Superior temporal gyrus (tissue), 1 donor: ENCODE data around the gene MALL.
A peak's percentile ranks its signal among the peaks of the same experiment; 100 is the strongest.
"Not testable (repeated sequence)": the region's sequence is repeated elsewhere in the genome, so short reads cannot be mapped to it uniquely, and the experiment has no call there.

Source experiments
- DNase-seq: peaks from one replicate; pipeline ENCODE4 v3.0.0-alpha.2; 2016; ENCODE audit errors: extremely low spot score

Gene MALL

DNA sequence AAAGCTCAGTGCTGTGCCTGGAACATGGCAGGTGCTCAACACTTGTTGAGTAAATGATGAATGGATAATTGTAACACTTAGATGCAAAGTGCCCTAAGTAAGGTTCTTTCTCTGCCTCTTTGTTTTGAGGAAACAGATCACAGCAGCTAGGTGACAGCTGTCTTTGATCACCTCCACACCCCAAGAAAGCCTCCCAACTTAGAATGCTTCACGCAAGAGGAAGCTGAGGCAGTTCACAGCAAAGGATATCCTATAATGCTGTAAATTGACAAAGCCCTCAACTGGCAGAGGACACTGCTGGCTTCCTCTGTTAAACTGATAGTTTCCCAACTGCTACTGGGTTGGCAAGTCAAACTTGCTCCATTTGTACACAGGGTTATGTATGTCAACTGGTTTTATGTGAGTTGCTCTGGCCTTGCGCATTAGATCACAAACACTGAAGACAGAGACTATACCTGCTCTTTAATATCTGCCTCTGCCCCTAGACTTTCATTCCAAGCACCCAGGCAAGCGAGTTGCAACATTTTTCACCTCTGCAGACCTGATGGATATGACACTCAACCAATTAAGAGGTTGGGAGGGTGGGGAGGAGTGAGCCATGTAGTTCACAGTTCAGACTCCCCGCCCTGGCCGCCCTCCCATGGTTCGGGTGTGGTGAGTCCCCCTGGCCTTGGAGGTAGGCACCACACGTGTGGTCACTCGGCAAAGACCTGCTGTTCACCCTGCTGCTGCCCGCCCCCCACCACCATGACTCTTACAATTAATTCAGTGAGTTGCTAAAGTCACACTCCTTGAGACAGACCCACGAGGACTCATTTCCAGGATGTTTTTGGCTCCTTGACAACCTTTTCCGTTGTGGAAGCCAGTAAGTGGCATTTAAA lies 4.8 kb upstream of the MALL start:
- DNase-seq, result no peak

DNA sequence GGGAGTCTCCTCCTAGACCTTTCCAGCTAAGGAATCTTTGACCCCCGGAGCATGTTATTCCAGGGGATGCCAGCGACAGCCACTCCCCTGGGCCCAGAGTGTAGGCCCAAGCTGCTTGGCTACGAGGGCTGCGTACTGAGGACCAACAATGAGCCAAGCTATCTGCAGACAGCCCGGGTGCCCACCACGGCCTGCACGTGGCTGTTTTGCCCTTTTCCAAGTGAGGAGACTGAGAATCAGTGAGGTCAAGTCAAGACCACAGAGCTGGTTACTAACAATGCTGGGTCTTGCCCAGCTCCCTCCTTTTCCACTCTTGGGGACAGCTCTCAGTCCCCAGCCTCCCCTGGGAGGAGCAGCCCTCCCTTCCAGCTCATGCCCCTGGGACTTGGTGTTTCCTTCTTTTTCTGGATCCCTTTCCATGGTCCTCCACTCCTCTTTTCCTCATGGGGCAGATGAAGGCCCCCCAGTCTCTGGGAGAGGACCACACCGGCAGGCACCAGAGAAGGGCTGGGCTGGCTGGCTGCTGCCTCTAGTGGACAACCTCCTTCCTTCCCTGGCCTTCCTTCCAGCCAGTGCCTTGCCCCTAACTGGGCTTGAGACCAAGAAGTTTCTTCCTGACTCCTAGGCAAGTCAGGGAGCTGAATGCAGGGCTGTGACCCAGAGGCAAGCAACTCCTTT lies 550 bp upstream of the MALL start:
- no peak for DNase-seq

DNA sequence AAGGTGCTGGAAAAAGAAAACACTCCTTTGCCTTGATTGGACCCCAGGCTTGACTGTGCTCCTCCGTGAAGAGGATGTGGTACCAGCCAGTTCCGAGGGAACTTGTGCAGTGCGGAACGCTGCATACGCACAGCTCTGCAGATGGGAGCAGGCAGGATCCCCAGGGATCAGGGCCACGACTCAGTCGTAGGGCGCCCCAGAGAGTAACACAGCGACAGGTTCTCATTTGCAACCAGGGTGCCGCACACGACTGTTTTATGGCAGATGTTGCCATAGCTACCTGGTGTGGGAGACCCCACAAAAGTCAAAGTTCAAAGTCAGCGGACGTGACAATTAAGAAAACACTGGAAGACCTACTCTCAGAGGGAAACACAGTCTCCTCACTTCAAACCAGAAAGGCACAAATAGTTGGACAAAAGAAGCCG lies 779 bp downstream of the MALL start:
- DNase-seq, result no peak

DNA sequence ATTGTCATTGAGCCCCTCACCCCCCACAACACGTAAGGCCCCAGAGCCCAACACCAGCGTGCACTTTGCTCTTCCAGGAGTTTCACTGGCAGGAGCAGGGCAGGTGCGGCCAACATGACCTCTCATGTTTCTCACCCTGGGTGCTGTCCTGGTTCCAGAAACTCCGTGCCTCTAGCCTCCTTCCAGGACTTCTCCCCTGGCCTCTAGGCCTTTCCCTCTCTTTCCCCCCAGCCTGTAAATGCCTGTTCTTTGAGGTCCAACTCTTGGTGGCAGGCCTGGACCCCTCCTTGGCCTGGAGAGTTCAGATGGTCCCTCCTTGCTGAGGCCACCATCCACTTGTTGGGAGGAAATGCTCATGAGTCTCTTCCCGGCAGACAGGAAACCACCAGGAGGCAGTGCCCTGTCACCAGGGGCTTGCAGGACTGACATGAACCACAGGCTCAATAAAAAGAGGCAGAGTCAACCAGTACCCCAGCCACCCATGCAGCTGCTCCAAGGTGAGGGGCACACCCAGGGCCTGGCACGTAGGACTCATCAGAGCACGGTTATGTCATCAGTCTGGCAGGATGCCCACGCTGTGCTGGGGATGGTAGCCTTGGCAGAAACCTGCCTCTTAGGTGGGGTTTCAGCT lies 1.5 kb downstream of the MALL start:
- no peak for DNase-seq

DNA sequence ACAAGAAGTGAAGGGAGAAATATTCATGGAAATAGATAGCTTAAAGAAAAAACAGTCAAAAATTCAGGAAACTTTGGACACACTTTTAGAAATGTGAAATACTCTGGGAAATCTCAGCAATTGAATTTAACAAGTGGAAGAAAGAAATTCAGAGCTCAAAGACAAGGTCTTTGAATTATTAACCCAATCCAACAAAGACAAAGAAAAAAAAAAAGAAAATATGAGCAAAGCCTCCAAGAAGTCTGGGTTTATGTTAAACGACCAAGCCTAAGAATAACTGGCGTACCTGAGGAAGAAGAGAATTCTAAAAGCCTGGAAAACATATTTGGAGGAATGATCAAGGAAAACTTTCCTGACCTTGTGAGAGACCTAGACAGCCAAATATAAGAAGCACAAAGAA lies 7.3 kb downstream of the MALL start:
- DNase-seq, result not testable (repeated sequence)

DNA sequence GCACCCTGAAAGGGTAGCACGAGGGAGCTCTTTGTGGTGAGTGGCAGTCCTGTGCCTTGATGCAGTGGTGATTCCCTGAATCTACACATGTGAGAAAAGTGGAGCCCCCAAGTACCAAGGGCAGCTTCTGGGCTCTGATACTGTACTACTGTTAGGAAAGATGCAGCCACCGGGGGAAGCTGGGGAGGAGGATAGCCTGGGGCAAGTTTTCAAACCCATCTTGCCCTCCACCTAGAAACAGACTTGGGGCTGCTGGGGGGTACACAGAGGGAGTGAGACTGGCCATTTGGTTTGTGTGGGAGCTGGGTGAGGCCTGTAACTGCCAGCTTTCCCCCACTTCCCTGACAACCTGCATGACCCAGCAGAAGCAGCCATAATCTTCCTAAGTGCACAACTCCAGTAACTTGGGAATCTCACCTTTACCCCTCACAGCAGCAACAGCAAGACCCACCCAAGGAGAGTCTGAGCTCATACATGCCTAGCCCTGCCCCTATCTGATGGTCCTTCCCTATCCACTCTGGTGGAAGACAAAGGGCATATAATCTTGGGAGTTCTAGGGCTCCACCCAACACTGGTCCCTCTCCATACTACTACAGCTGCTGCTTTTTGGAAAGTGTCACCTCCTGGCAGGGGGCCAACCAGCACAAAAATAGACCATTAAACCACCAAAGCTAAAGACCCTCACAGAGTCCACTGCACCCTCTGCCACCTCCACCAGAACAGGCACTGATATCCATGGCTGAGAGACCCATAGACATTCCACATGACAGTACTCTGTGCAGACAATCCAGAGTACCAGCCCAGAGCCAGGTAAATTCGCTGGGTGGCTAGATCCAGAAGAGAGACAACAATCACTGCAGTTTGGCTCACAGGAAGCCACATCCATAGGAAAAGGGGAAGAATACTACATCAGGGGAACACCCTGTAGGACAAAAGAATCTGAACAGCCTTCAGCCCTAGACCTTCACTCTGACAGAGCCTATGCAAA lies 8.2 kb downstream of the MALL start:
- no peak for DNase-seq

DNA sequence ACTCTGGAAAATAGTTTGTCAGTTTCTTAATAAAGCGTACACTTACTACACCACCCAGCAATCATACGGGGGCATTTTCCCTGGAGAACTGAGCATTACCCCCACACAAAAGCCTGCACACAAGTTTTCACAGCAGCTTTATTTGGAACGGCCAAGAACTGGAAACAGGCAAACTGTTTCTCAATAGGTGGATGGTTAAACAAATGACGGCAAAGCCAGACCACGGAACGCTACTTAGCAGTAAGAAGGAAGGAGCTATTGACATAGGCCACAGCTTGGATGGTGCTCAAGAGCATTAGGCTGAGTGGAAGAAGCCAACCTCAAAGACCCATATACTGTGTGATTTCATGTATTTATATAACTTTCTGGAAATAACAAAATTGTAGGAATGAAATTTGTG lies 9.0 kb downstream of the MALL start:
- DNase-seq, result no peak

DNA sequence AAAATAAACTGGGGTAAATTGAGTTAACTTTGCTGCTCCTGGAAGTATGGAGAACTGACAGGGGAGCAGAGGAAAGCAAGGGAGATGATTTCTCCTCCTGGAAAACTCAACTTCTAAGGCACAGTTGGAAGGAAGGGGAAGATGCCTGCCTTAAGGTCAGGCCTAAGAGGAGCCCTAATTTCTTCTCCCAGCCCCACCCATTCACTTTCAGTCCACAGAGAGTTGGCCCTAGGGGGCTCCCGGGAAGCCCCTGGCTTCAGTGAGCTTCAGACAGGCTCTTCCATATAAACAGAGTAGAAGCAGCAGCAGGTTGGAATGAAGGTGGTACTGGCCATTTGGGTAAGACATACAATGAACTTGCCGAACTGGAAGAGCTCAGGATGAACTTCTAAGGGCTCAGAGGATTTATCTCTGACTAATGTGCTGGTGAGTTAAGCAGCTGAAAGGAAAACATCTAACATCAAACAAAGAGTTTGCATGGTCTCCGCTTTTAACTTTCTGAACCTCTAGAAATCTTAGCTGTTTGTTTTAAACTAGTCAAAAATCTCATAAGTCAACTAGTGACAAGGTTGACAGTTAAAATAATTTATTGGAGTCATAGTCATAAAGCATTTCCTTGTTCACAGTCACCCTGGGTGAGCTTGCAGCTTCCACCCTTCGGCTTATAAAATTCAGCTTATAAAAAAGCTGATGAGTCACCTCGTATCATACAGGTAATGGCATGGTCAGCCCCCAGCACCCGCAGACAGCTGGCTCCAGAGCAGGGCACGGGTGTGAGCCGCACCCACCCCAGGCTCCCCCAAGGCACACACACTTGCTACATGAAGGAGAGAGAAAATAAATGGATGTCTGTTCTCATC lies 9.8 kb downstream of the MALL start:
- no peak for DNase-seq

DNA sequence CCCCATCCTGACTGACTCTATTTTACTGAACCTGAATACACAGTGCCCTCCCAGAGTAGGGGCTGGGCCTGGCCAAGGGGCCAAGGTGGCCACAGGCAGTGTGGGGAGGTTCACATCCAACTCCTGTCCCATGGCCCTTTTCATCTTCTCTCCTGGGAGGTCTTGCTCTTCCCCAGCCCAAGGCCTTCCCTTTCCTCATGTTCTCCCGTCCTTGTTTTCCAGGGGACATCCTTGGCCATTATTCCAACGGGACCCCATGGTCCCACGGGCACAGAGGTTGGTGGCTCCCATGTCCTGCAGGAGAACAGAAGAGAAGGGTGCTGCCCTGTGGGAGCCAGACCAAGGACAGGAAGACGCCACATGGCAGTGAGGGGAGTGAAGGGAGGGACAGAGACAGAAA lies 10.4 kb downstream of the MALL start:
- no peak for DNase-seq

DNA sequence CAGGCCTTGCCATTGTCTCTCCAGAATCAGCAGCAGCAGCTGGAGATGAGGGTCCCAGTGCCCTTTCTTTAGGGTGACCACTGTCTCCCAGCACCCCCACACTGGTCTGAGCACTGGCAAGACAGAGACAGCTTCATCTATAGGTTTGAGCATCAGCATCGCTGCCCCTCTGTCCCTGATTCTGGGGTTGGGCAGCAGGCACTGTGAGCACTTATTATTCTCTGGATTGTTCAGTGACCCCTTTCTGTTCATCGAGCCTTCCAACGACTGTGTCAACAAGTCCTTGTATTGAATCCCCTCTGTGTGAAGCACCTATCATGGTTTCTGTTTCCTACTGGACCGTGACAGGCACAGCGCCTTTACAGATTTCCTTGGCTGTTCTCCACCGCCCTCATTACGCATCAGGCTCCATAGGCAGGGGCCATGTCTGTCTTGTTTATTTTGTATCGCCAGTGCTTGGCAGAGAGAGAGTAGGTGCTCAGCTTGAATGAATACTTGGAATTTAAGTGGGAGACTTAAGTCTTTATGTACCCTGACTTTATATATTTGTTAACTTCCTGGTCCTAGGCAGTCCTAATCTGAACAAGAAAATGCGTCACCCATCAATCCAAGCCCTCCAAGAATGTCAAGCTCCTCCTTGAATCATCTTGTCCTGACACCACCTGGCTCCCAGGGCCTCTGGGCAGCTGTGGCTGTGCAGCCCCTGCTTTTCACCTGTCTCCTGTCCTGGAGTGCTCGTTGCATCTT lies 11.4 kb downstream of the MALL start:
- no peak for DNase-seq

DNA sequence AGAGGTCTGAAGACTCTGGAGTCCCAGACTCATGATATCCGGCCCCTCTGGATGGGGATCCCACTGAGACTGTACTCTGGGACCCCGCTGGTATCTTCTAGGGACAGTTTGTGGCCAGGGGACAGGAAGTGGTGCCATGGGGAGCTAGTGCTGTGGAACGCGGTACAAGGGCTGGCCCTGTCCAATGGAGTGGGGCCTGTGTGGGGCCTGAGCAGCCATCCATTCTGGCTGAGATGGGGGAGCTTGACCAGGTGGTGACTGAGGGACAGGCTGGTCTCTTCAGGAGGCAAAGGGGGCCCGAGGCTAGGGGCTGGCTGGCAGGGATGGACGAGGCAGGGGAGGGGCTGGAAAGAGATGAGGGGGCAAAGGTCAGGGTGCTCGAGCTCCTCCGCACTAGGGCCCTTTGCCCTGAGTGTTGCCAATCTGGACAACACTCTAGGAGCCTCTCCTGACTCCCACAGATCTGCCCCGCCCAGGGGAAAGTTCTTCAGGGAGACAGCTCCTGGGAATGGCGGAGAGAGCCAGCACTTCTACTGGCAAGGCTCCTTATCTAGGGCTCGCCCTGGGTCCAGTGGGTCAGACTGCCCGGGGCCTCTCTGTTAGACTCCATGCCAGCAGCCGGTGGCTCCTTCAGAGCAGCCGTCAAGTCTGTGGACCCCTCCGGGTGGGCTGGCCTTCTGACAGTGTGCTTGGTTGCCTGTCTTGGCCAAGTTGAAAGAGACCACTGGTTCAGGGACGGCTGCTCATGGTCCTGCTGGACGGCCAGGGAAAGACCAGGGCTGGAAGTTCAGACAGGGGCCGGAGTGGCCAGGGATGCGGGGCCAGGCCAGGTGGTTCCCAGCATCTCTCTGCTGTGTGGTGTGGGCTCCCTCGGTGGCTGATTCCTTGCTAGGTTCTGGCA lies 12.3 kb downstream of the MALL start:
- DNase-seq, result no peak

DNA sequence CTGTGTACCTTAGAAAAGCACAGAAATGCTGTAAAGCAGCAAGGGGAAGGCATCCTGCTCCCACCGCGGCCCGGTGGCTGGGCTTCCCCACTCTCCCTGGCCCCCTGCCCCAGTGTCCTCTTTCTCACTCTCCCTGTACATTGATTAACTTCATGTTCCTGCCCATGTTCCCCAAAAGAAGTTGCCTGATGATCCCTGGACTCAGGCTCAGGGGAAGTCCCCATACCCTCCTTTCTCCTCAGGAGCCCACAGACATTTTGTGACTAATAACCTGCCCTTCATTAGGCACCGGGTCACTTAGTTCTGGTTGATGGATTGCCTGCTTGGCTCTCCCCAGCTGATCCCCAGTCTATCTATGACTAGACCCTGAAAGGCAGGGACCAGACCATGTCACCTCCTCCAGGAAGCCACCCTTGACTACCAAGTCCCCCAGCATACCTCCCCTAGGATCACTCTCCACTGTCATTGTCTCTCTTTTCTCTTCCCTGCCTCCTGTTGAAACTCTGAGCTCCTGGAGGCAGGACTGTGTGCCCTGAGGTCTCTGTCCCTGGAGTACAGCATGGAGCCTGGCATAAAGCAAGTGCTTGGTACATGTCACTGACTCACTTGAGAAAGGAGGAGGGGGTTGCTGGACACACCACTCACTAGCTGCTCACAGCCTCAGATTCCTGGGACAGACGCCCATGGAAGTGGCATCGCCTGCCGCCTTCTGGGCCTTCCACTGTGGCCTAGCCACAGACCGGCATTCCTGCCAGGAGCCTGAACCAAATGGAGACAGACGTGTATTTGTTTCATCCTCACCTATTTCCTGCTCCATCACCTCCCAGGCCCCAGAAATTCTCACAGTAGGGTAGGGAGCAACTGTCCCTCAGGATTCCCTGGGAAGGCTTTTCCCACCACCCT lies 13.5 kb downstream of the MALL start:
- DNase-seq, result no peak

DNA sequence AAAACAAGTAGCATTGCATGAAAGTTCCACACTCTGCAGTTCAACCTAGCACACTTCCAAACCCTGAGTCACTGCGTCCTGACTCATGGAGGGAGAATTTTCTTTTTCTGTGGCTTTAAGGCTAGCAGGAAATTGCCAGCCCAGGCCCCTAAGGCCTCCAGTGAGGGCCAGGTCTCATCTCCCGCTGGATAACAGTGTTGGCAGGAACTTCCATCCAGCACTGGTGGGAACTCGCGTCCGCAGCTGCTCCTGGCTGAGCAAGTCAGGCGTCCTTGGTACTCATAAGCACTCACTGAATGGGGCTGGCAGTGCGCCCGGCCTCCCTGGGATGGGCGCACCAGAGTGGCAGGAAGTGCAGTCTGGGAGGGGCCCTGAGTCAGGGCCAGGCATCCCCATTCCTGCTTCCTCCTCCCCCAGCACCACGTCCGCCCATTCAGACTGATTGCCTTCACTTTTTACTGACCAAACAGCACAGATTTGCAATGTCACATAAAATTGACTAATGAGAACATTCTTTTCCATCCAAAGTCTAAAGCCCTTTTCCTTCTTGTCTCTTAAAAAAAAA lies 14.3 kb downstream of the MALL start:
- peak; percentile 37 for DNase-seq

DNA sequence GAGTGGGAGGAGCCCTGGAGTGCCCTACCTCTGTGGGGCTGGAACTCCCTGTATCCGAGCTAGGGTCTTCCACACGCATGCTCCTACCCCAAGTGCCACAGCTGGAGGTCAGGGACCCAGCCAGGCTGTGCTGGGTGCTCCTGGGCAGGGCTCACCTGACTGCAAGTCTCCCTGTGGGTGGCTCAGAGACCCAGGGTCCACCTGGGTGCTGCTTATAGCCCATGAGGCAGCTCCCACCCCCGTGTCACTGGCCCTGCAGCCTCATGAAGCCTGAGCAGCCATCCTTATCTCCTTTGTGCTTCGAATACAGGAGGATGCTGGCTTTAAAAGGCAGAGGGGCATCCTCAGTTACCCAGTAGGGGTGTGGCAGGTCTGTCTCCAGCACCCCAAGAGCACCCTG lies 14.7 kb downstream of the MALL start:
- DNase-seq, result not testable (repeated sequence)

DNA sequence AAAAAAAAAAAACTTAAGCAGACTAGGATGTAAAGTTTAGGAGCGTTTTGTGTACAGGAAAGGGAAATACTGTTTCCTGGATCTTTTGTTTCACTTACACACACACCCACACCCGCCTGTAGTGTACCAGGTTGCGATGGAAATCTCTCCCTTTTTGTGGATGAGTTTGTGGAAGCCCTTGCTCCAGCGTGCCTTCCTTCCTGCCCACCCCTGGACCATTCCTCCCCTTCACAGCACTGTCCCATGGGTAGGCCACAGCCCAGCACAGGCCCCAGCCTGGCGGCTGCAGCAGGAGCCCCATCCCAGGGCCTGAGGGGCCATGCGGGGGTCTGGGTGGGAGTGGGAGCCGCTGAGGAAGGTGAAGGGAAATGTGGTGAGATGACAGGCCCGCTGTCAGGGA lies 15.1 kb downstream of the MALL start:
- DNase-seq, result no peak

DNA sequence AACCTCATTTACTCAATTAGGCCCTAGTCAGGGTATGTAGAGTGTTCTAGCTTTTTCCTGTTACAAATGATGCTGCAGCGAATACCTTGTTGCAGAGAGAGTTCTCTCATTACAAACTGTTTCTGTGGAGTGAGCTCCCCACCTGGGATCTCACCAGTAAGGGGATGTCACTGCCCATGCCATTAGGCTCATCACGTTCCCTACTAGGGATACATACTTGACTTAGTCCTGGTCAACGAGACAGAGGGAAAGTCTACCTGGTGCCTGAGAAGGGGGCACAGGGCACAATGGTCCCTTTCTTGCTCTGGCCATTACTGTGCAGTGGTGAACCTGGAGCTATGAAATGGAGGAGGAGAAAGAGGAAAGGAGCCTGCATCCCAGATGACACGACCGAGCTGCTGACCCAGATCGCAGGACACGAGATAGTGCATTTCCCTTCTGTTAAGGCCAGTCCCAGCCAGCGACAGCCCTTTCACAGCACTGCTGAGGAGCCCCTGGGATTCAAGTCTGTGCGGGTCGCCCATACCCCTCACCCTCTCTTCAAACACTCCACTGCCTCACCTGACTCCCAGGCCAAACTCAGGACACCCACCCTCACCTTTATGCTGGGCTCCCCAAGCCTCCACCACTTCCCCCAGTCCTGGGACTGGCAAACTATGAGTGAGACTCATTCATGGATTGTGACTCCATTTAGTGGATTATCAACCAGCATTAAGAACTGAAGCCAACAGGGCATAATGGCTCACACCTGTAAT lies 16.0 kb downstream of the MALL start:
- DNase-seq, result no peak

DNA sequence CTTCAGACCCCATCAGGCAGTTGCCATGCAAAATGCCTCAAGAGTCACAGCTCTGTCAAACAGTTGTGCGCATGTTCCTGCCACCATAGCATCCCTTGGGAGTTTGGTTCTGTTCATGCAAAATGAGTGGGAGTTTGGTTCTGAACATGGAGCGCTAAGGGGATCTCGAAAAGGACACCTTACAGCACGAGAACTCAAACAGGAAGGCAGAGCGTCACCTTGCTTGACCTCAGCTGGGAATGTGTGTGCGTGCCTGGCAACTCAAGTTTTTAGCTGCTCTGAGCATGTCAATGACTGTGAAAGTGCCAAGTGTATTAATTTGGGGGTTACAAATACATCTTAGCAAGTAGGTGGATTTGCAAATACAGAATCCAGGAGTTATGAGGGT lies 16.6 kb downstream of the MALL start:
- no peak for DNase-seq
